DOHH2 (cell line): ENCODE data around the gene EPC1.

Source experiments
- CTCF ChIP-seq: fragments of 200-600 bp; sonication (generic); IDR thresholded peaks from one replicate; pipeline ENCODE4 v1.5.1; 2014; ENCODE audit warnings: antibody characterized with exemption, mild to moderate bottlenecking, low read depth, low read length; ENCODE audit not compliant: poor library complexity, severe bottlenecking
- EZH2phosphoT487 ChIP-seq: fragments of 200-600 bp; sonication (generic); IDR thresholded peaks from 2 replicates; pipeline ENCODE4 v1.6.1; 2017; ENCODE audit warnings: borderline replicate concordance, mild to moderate bottlenecking, antibody characterized with exemption, low read length, moderate library complexity, mixed read lengths

- TF ChIP-seq CTCF (no peak), EZH2phosphoT487 (no peak)
Observed at GRCh38 chr10:32240471-32240870, 106.5 kb downstream of the EPC1 start.
